ENCODE data around the gene KCNAB1.

Gene KCNAB1

DNA sequence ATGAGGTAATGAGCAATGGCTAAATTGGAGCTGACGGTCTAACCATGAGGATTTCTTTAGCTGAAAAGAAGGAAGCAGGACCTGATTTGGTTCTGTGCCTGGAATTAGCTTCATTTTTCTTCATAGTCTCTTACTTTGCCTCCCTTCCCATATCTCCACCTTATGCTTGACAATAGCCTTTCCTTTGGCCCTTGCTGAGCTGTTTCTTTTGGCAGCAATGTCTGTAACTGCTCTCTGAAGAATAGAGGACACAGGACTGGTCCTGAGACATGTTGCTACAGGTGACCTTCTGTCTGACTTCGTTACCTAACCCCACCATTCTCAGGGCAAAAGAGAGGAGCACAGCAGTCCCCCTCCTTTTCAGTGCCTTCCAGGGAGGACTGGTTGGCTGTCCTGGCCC, 312.2 kb downstream of the KCNAB1 start:
- POLR2A ChIA-PET, result no interaction called here
- TF ChIP-seq CTBP1 (IDR thresholded peaks at IDR 0.05; ENCODE audit: borderline replicate concordance), result no peak
- TF ChIP-seq L3MBTL2 (conservative IDR thresholded peaks at IDR 0.05), result no peak
- TF ChIP-seq NFRKB (IDR thresholded peaks at IDR 0.05), result no peak
- TF ChIP-seq ELF4 (IDR thresholded peaks at IDR 0.05), result no peak
- TF ChIP-seq, protein P1, sequence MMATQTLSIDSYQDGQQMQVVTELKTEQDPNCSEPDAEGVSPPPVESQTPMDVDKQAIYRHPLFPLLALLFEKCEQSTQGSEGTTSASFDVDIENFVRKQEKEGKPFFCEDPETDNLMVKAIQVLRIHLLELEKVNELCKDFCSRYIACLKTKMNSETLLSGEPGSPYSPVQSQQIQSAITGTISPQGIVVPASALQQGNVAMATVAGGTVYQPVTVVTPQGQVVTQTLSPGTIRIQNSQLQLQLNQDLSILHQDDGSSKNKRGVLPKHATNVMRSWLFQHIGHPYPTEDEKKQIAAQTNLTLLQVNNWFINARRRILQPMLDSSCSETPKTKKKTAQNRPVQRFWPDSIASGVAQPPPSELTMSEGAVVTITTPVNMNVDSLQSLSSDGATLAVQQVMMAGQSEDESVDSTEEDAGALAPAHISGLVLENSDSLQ (IDR thresholded peaks at IDR 0.05), result no peak
- no peak for TF ChIP-seq LEF1 (IDR thresholded peaks at IDR 0.05; ENCODE audit: borderline replicate concordance)
- TF ChIP-seq HDGF (IDR thresholded peaks at IDR 0.05; ENCODE audit: borderline replicate concordance), result no peak
- no peak for TF ChIP-seq FOXA1 (IDR thresholded peaks at IDR 0.05)
- no peak for TF ChIP-seq TARDBP (IDR thresholded peaks at IDR 0.05)
- no peak for TF ChIP-seq SP1 (IDR thresholded peaks at IDR 0.05)
- TF ChIP-seq BHLHE40 (IDR thresholded peaks at IDR 0.05; ENCODE audit: borderline replicate concordance), result no peak
- TF ChIP-seq ARNT (IDR thresholded peaks at IDR 0.05), result no peak
- TF ChIP-seq ZNF384 (IDR thresholded peaks at IDR 0.05), result no peak
- no peak for TF ChIP-seq SUZ12 (IDR thresholded peaks at IDR 0.05)
- TF ChIP-seq FOXK2 (IDR thresholded peaks at IDR 0.05), result no peak
- TF ChIP-seq FOXM1 (IDR thresholded peaks at IDR 0.05; ENCODE audit: borderline replicate concordance), result no peak

DNA sequence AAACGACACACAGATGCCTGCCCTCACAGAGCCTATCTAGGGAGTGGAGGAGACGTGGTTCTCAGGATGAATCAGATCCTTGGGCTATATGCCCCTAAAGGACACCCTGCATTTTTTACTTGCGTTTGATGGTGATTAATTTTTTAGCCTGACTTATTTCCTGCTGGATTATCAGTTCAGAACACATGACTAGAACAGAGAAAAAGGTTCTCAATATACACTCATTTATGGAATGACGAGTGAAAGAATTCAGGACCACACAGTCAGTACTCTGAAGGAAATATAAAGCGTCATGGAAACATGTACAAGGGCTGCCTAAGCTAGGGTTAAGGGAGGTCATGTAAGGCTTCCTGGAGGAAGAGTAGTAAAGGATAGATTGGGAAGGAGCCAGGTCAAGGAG, 312.8 kb downstream of the KCNAB1 start:
- no peak for DNase-seq (ENCODE audit: extremely low spot score)
- CTCF ChIA-PET, result no interaction called here
- POLR2A ChIA-PET, result no interaction called here
- no peak for TF ChIP-seq ARNT (IDR thresholded peaks at IDR 0.05)
- no peak for TF ChIP-seq LEF1 (IDR thresholded peaks at IDR 0.05; ENCODE audit: borderline replicate concordance)
- TF ChIP-seq FOXM1 (IDR thresholded peaks at IDR 0.05; ENCODE audit: borderline replicate concordance), result no peak
- no peak for TF ChIP-seq BHLHE40 (IDR thresholded peaks at IDR 0.05; ENCODE audit: borderline replicate concordance)
- no peak for TF ChIP-seq SP1 (IDR thresholded peaks at IDR 0.05)
- no peak for TF ChIP-seq L3MBTL2 (conservative IDR thresholded peaks at IDR 0.05)
- TF ChIP-seq CTBP1 (IDR thresholded peaks at IDR 0.05; ENCODE audit: borderline replicate concordance), result no peak
- TF ChIP-seq NFRKB (IDR thresholded peaks at IDR 0.05), result no peak
- TF ChIP-seq FOXA1 (IDR thresholded peaks at IDR 0.05), result no peak

More for the DNA sequence above, 312.2 kb downstream of the KCNAB1 start:
- DNase-seq (ENCODE audit: extremely low spot score), result no peak
- CTCF ChIA-PET, result no interaction called here

- no peak for DNase-seq (ENCODE audit: extremely low spot score)
- ChIA-PET POLR2A (no interaction called here), CTCF (no interaction called here)
- TF ChIP-seq TARDBP (IDR thresholded peaks at IDR 0.05) (no peak), ELF4 (IDR thresholded peaks at IDR 0.05) (no peak), FOXA1 (IDR thresholded peaks at IDR 0.05) (no peak), NFRKB (IDR thresholded peaks at IDR 0.05) (no peak), HDGF (IDR thresholded peaks at IDR 0.05; ENCODE audit: borderline replicate concordance) (no peak), ZNF384 (IDR thresholded peaks at IDR 0.05) (no peak), LEF1 (IDR thresholded peaks at IDR 0.05; ENCODE audit: borderline replicate concordance) (no peak), FOXK2 (IDR thresholded peaks at IDR 0.05) (no peak), SUZ12 (IDR thresholded peaks at IDR 0.05) (no peak), CTBP1 (IDR thresholded peaks at IDR 0.05; ENCODE audit: borderline replicate concordance) (no peak)
Observed at GRCh38 chr3:156433910-156434309, 313.5 kb downstream of the KCNAB1 start.

- ChIA-PET CTCF (no interaction called here), POLR2A (no interaction called here)
- DNase-seq (ENCODE audit: extremely low spot score), result no peak
- TF ChIP-seq L3MBTL2 (conservative IDR thresholded peaks at IDR 0.05) (no peak), ELF4 (IDR thresholded peaks at IDR 0.05) (no peak), SUZ12 (IDR thresholded peaks at IDR 0.05) (no peak), CTBP1 (IDR thresholded peaks at IDR 0.05; ENCODE audit: borderline replicate concordance) (no peak), BHLHE40 (IDR thresholded peaks at IDR 0.05; ENCODE audit: borderline replicate concordance) (no peak), HDGF (IDR thresholded peaks at IDR 0.05; ENCODE audit: borderline replicate concordance) (no peak)
- TF ChIP-seq, protein P1 (IDR thresholded peaks at IDR 0.05), result no peak
Observed at GRCh38 chr3:156434921-156435320, 314.5 kb downstream of the KCNAB1 start.

GRCh38 chr3:156443079-156443478, 322.7 kb downstream of the KCNAB1 start:
- TF ChIP-seq BHLHE40 (IDR thresholded peaks at IDR 0.05; ENCODE audit: borderline replicate concordance) (no peak), SUZ12 (IDR thresholded peaks at IDR 0.05) (no peak), FOXM1 (IDR thresholded peaks at IDR 0.05; ENCODE audit: borderline replicate concordance) (no peak), ELF4 (IDR thresholded peaks at IDR 0.05) (no peak), TARDBP (IDR thresholded peaks at IDR 0.05) (no peak), CTBP1 (IDR thresholded peaks at IDR 0.05; ENCODE audit: borderline replicate concordance) (no peak), NFRKB (IDR thresholded peaks at IDR 0.05) (no peak), FOXK2 (IDR thresholded peaks at IDR 0.05) (no peak), SP1 (IDR thresholded peaks at IDR 0.05) (no peak), HDGF (IDR thresholded peaks at IDR 0.05; ENCODE audit: borderline replicate concordance) (no peak), L3MBTL2 (conservative IDR thresholded peaks at IDR 0.05) (no peak)
- TF ChIP-seq, protein P1 (IDR thresholded peaks at IDR 0.05), result no peak
- DNase-seq (ENCODE audit: extremely low spot score), result no peak
- ChIA-PET POLR2A (no interaction called here), CTCF (no interaction called here)

DNA sequence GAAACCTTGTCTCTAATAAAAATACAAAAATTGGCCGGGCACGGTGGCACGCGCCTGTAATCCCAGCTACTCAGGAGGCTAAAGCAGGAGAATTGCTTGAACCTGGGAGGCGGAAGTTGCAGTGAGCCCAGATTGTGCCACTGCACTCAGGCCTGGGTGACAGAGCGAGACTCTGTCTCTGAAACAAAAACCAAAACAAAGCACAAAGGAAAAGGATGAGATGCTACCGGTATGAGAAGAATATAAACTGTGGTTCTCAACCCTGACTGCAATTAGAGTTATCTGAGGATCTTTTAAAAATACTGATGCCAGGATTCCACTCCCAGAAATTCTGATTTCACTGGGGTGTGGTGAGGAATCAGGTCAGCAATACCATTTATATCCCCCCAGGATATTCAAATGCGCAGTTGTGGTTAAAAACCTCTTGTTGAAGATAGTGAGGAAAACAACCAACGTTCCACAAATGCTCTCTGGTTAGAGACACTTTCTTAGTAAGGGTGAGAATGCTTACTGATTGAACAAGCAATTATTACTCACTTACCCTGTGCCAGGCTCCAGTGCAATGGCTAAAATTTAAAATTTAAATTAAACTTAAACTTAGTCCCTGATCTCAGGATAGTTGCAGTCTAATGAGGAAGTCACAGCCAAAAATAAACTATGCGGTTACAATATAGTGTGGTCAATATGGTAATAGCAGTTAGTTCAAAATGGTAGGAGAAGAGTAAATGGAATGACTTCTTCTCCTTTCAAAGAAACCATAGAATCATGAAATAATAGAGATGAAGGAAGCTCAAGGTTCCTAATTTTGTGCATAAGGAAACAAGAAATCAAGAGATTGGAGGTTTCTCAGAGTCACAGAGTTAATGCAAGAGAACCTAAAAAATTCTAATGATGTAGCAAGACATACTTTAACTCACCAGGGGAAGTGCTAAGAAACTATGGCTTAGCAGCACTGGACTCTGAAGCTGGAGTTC, 325.0 kb downstream of the KCNAB1 start:
- ChIA-PET CTCF (interaction anchor here (0.5 to 0.7 kb wide), 2 partner anchors 63 to 82 kb away, joined by 3 to 5 read pairs; no protein-coding TSS in a partner anchor), POLR2A (no interaction called here)
- no peak for TF ChIP-seq ZNF384 (IDR thresholded peaks at IDR 0.05)
- TF ChIP-seq ELF4 (IDR thresholded peaks at IDR 0.05), result no peak
- no peak for TF ChIP-seq FOXK2 (IDR thresholded peaks at IDR 0.05)
- TF ChIP-seq CTBP1 (IDR thresholded peaks at IDR 0.05; ENCODE audit: borderline replicate concordance), result no peak
- no peak for TF ChIP-seq L3MBTL2 (conservative IDR thresholded peaks at IDR 0.05)
- no peak for TF ChIP-seq TARDBP (IDR thresholded peaks at IDR 0.05)
- no peak for TF ChIP-seq ARNT (IDR thresholded peaks at IDR 0.05)
- no peak for TF ChIP-seq HDGF (IDR thresholded peaks at IDR 0.05; ENCODE audit: borderline replicate concordance)
- TF ChIP-seq FOXM1 (IDR thresholded peaks at IDR 0.05; ENCODE audit: borderline replicate concordance), result no peak
- TF ChIP-seq LEF1 (IDR thresholded peaks at IDR 0.05; ENCODE audit: borderline replicate concordance), result no peak
- TF ChIP-seq FOXA1 (IDR thresholded peaks at IDR 0.05), result no peak
- TF ChIP-seq SUZ12 (IDR thresholded peaks at IDR 0.05), result no peak
- no peak for TF ChIP-seq SP1 (IDR thresholded peaks at IDR 0.05)
- no peak for TF ChIP-seq NFRKB (IDR thresholded peaks at IDR 0.05)
- TF ChIP-seq, protein P1 (IDR thresholded peaks at IDR 0.05), result no peak
- DNase-seq (ENCODE audit: extremely low spot score), result no peak

Data from HEK293T (cell line).